OCI-LY7 (cell line): ENCODE results near the gene HVCN1. TPM values are rescaled to one million over a fixed set of nuclear protein-coding genes. Genes with fewer than 3 reads are reported as not detected.
A peak's percentile ranks its signal among the peaks of the same experiment; 100 is the strongest.

Source experiments
- BruUV-seq: library from RNA; stranded (reverse); fragments of 400-500 nt; replicated peaks from 2 replicates; lab custom pipeline; 2021; lab: Mats Ljungman, UMichigan
- CTCF ChIA-PET: fragments of 300-600 bp; sonication (Branson Sonifier 250); formaldehyde crosslinking; loops from one replicate; lab custom pipeline; 2022; ENCODE audit warnings: antibody characterized with exemption; ENCODE audit not compliant: unreplicated experiment; lab: Charles Lee
- POLR2A ChIA-PET: fragments of 300-600 bp; sonication (Branson Sonifier 250); formaldehyde crosslinking; loops from one replicate; lab custom pipeline; 2022; ENCODE audit warnings: antibody characterized with exemption; lab: Charles Lee
- DNase-seq: peaks from one replicate; pipeline ENCODE4 v3.0.0-alpha.2; 2015; ENCODE audit warnings: low spot score
- H2AFZ ChIP-seq: fragments of 200-600 bp; sonication (generic), shearing (Covaris generic); 2 replicates; pipeline ENCODE4 v1.6.1; 2014; ENCODE audit warnings: mild to moderate bottlenecking, antibody characterized with exemption, low read length, moderate library complexity
- H3K27ac ChIP-seq: fragments of 200-600 bp; sonication (generic); 2 replicates; pipeline ENCODE4 v1.5.1; 2014; ENCODE audit warnings: mixed run types, low read depth, mild to moderate bottlenecking, moderate library complexity, low read length, inconsistent platforms; ENCODE audit not compliant: poor library complexity, severe bottlenecking
- H3K36me3 ChIP-seq: fragments of 200-600 bp; sonication (generic); 2 replicates; pipeline ENCODE4 v1.6.1; 2014; ENCODE audit warnings: mild to moderate bottlenecking, antibody characterized with exemption, low read length, moderate library complexity, mixed read lengths; ENCODE audit not compliant: insufficient read depth
- H3K4me1 ChIP-seq: fragments of 200-600 bp; sonication (generic); 2 replicates; pipeline ENCODE4 v1.5.1; 2014; ENCODE audit warnings: mild to moderate bottlenecking, low read length; ENCODE audit not compliant: insufficient read depth, poor library complexity, severe bottlenecking
- H3K4me2 ChIP-seq: fragments of 200-600 bp; sonication (generic); 2 replicates; pipeline ENCODE4 v1.6.1; 2014; ENCODE audit warnings: mild to moderate bottlenecking, low read length
- H3K4me3 ChIP-seq: fragments of 200-600 bp; sonication (generic); 2 replicates; pipeline ENCODE4 v1.5.1; 2014; ENCODE audit warnings: mild to moderate bottlenecking, low read depth, low read length; ENCODE audit not compliant: poor library complexity, severe bottlenecking
- H3K79me2 ChIP-seq: fragments of 200-600 bp; sonication (generic); 2 replicates; pipeline ENCODE4 v1.6.1; 2016; ENCODE audit warnings: low read depth, mild to moderate bottlenecking, low read length, moderate library complexity, mixed read lengths; ENCODE audit not compliant: insufficient read depth
- H3K9me2 ChIP-seq: fragments of 200-600 bp; sonication (generic); 2 replicates; pipeline ENCODE4 v1.6.1; 2016; ENCODE audit warnings: mild to moderate bottlenecking, low read length, mixed read lengths; ENCODE audit not compliant: insufficient read depth
- H3K9me3 ChIP-seq: fragments of 200-600 bp; sonication (generic); 2 replicates; pipeline ENCODE4 v1.6.1; 2014; ENCODE audit warnings: mild to moderate bottlenecking, mixed run types, low read length, mixed read lengths
- H4K20me1 ChIP-seq: fragments of 200-600 bp; sonication (generic); 2 replicates; pipeline ENCODE4 v1.6.1; 2014; ENCODE audit warnings: mild to moderate bottlenecking, antibody characterized with exemption, low read length, moderate library complexity, mixed read lengths; ENCODE audit not compliant: insufficient read depth
- EZH2phosphoT487 ChIP-seq: fragments of 200-600 bp; sonication (generic); IDR thresholded peaks from 2 replicates; pipeline ENCODE4 v1.6.1; 2018; ENCODE audit warnings: low read depth, borderline replicate concordance, mild to moderate bottlenecking, mixed run types, antibody characterized with exemption, low read length, moderate library complexity, mixed read lengths
- intact Hi-C: fragments of 100-400 bp; cut with micrococcal nuclease; formaldehyde crosslinking; loops from one replicate; pipeline ENCODE4 v1.10.0; 2022; ENCODE audit not compliant: unreplicated experiment
- total RNA-seq, 2 experiments: library from RNA; depleted of rRNA in 1 of 2; stranded (reverse); fragments of >200 nt in 1 of 2; shearing (Covaris generic) in 1 of 2; gene quantifications; 2 replicates each; pipeline ENCODE4 v1.2.3, GENCODE V29; 2014 to 2022
- TF ChIP-seq, protein P1 (sequence below): fragments of 200-600 bp; sonication (generic); conservative IDR thresholded peaks from 2 replicates; pipeline ENCODE4 v1.5.1; 2014; ENCODE audit warnings: mild to moderate bottlenecking, antibody characterized with exemption, low read length, moderate library complexity, mixed read lengths

Gene HVCN1
- total RNA-seq, 2 experiments from 2014 or later = 4.5 to 9.3 TPM

GRCh38 chr12:110649341-110649847, 39.5 kb downstream of the HVCN1 start:
- ChIA-PET POLR2A (interaction anchor here (0.5 to 1.4 kb wide), 9 partner anchors 14 to 60 kb away, joined by 3 to 7 read pairs (median 5); no protein-coding TSS in a partner anchor), CTCF (interaction anchor here (0.8 to 1.2 kb wide), 3 partner anchors 11 to 15 kb away, joined by 3 to 4 read pairs (median 3); no protein-coding TSS in a partner anchor)
- no TSS peak for BruUV-seq
- Histone ChIP-seq H3K9me3 (no peaks in the 10 kb centered on the region), H3K36me3 (no peaks in the 10 kb centered on the region), H3K4me2 (peak overlapping the region; percentile 62), H4K20me1 (no peaks in the 10 kb centered on the region), H3K4me3 (no peak overlapping the region), H3K4me1 (peaks cover 43% of the 10 kb centered on the region), H2AFZ (no peak overlapping the region), H3K9me2 (no peaks in the 10 kb centered on the region), H3K27ac (no peak overlapping the region), H3K79me2 (no peaks in the 10 kb centered on the region)
- TF ChIP-seq, protein P1, sequence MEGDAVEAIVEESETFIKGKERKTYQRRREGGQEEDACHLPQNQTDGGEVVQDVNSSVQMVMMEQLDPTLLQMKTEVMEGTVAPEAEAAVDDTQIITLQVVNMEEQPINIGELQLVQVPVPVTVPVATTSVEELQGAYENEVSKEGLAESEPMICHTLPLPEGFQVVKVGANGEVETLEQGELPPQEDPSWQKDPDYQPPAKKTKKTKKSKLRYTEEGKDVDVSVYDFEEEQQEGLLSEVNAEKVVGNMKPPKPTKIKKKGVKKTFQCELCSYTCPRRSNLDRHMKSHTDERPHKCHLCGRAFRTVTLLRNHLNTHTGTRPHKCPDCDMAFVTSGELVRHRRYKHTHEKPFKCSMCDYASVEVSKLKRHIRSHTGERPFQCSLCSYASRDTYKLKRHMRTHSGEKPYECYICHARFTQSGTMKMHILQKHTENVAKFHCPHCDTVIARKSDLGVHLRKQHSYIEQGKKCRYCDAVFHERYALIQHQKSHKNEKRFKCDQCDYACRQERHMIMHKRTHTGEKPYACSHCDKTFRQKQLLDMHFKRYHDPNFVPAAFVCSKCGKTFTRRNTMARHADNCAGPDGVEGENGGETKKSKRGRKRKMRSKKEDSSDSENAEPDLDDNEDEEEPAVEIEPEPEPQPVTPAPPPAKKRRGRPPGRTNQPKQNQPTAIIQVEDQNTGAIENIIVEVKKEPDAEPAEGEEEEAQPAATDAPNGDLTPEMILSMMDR = no peak
- TF ChIP-seq EZH2phosphoT487 = no peak
- peak; percentile 56 for DNase-seq
- intact Hi-C loops = loop anchor here (2.0 kb wide), 1 partner anchor 29 kb away; no protein-coding TSS in a partner anchor

- POLR2A ChIA-PET = interaction anchor here (0.5 to 1.9 kb wide), 5 partner anchors 9 to 56 kb away, joined by 3 to 7 read pairs (median 5); no protein-coding TSS in a partner anchor
- intact Hi-C loops = loop anchor here (2.0 kb wide), 2 partner anchors 21 to 27 kb away; no protein-coding TSS in a partner anchor
Measured at GRCh38 chr12:110647631-110648040, 41.3 kb downstream of the HVCN1 start.

More at GRCh38 chr12:110647631-110648040, 41.3 kb downstream of the HVCN1 start:
- peak overlapping the region; percentile 45 for H3K27ac ChIP-seq
- peak overlapping the region; percentile 16 for H3K4me3 ChIP-seq
- H3K4me2 ChIP-seq = peak overlapping the region; percentile 62
- H3K9me2 ChIP-seq = no peaks in the 10 kb centered on the region
- CTCF ChIA-PET = interaction anchor here (1.3 kb wide), 1 partner anchor 27 kb away, joined by 3 read pairs; no protein-coding TSS in a partner anchor
- H2AFZ ChIP-seq = no peak overlapping the region
- peak; percentile 92 for DNase-seq
- H3K79me2 ChIP-seq = no peaks in the 10 kb centered on the region
- H4K20me1 ChIP-seq = no peaks in the 10 kb centered on the region
- H3K9me3 ChIP-seq = no peaks in the 10 kb centered on the region
- no TSS peak for BruUV-seq
- peaks cover 44% of the 10 kb centered on the region for H3K4me1 ChIP-seq
- no peaks in the 10 kb centered on the region for H3K36me3 ChIP-seq
- TF ChIP-seq, protein P1 = no peak
- no peak for TF ChIP-seq EZH2phosphoT487
